Transverse colon (tissue), 3 donors: ENCODE data around the gene ZFX.
"Not testable (repeated sequence)": the region's sequence is repeated elsewhere in the genome, so short reads cannot be mapped to it uniquely, and the experiment has no call there.

Source experiments
- EP300 ChIP-seq: sonication (generic); formaldehyde crosslinking; IDR thresholded peaks from one replicate; pipeline ENCODE4 v1.6.1; 2017; ENCODE audit warnings: antibody characterized with exemption, low read depth
- POLR2A ChIP-seq: fragments of 450-650 bp; IDR thresholded peaks from one replicate; pipeline ENCODE4 v1.6.1; 2016; ENCODE audit warnings: antibody characterized with exemption, mild to moderate bottlenecking, moderate library complexity
- TF ChIP-seq, protein P1 (sequence below), 5 experiments: fragments of 200-600 bp in 3 of 5; fragments of 450-650 bp in 2 of 5; sonication (generic) in 3 of 5; IDR thresholded peaks; 1 replicate in 2 of 5; 2 replicates in 3 of 5; pipeline ENCODE4 v1.5.1; 2016 to 2017; ENCODE audit warnings: antibody characterized with exemption in 5 of 5, inconsistent platforms in 3 of 5, mild to moderate bottlenecking in 2 of 5, moderate library complexity in 1 of 5

DNA sequence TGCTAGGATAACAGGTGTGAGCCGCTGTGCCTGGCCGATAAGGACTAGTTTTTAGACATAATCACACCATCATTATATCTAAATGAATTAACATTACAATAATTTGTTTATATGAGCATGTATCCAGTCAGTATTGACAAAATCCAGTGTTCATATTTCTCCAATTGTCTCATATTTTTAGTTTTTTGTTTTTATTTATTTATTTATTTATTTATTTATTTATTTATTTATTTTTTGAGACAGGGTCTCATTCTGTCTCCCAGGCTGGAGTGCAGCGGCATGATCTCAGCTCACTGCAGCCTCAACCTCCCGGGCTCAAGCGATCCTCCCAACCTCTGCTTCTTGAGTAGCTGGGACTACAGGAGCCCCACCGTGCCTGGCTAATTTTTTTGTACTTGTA lies 5.5 kb upstream of the ZFX start:
- TF ChIP-seq, protein P1, sequence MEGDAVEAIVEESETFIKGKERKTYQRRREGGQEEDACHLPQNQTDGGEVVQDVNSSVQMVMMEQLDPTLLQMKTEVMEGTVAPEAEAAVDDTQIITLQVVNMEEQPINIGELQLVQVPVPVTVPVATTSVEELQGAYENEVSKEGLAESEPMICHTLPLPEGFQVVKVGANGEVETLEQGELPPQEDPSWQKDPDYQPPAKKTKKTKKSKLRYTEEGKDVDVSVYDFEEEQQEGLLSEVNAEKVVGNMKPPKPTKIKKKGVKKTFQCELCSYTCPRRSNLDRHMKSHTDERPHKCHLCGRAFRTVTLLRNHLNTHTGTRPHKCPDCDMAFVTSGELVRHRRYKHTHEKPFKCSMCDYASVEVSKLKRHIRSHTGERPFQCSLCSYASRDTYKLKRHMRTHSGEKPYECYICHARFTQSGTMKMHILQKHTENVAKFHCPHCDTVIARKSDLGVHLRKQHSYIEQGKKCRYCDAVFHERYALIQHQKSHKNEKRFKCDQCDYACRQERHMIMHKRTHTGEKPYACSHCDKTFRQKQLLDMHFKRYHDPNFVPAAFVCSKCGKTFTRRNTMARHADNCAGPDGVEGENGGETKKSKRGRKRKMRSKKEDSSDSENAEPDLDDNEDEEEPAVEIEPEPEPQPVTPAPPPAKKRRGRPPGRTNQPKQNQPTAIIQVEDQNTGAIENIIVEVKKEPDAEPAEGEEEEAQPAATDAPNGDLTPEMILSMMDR (IDR thresholded peaks at IDR 0.05) = not testable (repeated sequence)
- not testable (repeated sequence) for TF ChIP-seq POLR2A, EP300
